ENCODE measurements around the gene HADH.

The HADH gene

GRCh38 chr4:108058685-108059440 lies 69.2 kb downstream of the HADH start:
- DNase-seq (ENCODE audit: low spot score), result peak; percentile 70

GRCh38 chr4:108060164-108060563 lies 70.5 kb downstream of the HADH start:
- DNase-seq (ENCODE audit: low spot score), result peak; percentile 44

GRCh38 chr4:108060686-108061321 lies 71.1 kb downstream of the HADH start:
- DNase-seq (ENCODE audit: low spot score), result no peak

GRCh38 chr4:108068442-108068841 lies 78.8 kb downstream of the HADH start:
- DNase-seq (ENCODE audit: low spot score), result no peak

- no peak for DNase-seq (ENCODE audit: low spot score)
These were observed 81.1 kb downstream of the HADH start for GRCh38 chr4:108070775-108071174.

GRCh38 chr4:108072300-108072699 lies 82.6 kb downstream of the HADH start:
- DNase-seq (ENCODE audit: low spot score), result no peak

- DNase-seq (ENCODE audit: low spot score), result no peak
These were observed 88.5 kb downstream of the HADH start for GRCh38 chr4:108078024-108078733.

- DNase-seq (ENCODE audit: low spot score), result no peak
These were observed 91.1 kb downstream of the HADH start for GRCh38 chr4:108080747-108081146.

GRCh38 chr4:108081256-108081655 lies 91.6 kb downstream of the HADH start:
- DNase-seq (ENCODE audit: low spot score), result no peak

All from AG20443 (cell line).